Skeletal muscle satellite cell (primary cell): ENCODE data around the gene LRMDA.
A peak's percentile ranks its signal among the peaks of the same experiment; 100 is the strongest.

Experiments used
- H3K27me3 ChIP-seq: 2 replicates; pipeline ENCODE4 v1.7.0; 2013; ENCODE audit warnings: low read length; ENCODE audit not compliant: control insufficient read depth, insufficient read depth
- H3K36me3 ChIP-seq: 2 replicates; pipeline ENCODE4 v1.7.0; 2013; ENCODE audit warnings: mild to moderate bottlenecking, control low read depth, low read length; ENCODE audit not compliant: insufficient read depth
- H3K4me1 ChIP-seq: 2 replicates; pipeline ENCODE4 v1.7.0; 2013; ENCODE audit warnings: low read length; ENCODE audit not compliant: control insufficient read depth, insufficient read depth
- H3K4me2 ChIP-seq: 2 replicates; pipeline ENCODE4 v1.7.0; 2013; ENCODE audit warnings: mild to moderate bottlenecking, low read length
- H3K4me3 ChIP-seq: 2 replicates; pipeline ENCODE4 v1.7.0; 2013; ENCODE audit warnings: low read length
- H3K9ac ChIP-seq: 2 replicates; pipeline ENCODE4 v1.7.0; 2013; ENCODE audit warnings: mild to moderate bottlenecking, low read depth, low read length, moderate library complexity
- H3K9me3 ChIP-seq: replicated peaks from 2 replicates; pipeline ENCODE4 v1.7.0; 2013; ENCODE audit warnings: mild to moderate bottlenecking, control low read depth, low read length

The LRMDA gene

DNA sequence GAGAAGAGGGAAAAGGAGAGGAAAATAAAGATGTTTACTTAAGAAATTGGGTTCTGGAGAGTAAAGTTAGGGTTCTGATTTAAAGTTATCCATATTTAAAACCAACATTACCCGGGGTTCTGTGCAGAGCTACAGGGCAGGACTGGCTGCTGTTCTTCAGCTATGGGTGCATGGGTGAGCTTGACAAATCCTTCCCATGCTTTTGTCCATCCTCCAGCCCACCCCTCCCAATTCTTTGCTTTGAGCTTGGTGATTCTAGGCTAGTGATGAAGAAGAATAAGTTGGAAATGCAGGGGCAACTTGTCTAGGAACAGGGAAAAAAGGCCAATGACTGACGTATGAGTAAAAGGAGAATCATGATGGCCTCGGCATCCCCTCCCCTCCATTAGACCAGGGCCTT lies 636.0 kb downstream of the LRMDA start:
- H3K4me3 ChIP-seq, result no peak overlapping the region
- H3K36me3 ChIP-seq, result no peaks in the 10 kb centered on the region
- H3K9me3 ChIP-seq, result no peaks in the 10 kb centered on the region
- no peaks in the 10 kb centered on the region for H3K4me1 ChIP-seq
- no peak overlapping the region for H3K4me2 ChIP-seq
- no peak overlapping the region for H3K9ac ChIP-seq
- H3K27me3 ChIP-seq, result peaks cover 13% of the 10 kb centered on the region

DNA sequence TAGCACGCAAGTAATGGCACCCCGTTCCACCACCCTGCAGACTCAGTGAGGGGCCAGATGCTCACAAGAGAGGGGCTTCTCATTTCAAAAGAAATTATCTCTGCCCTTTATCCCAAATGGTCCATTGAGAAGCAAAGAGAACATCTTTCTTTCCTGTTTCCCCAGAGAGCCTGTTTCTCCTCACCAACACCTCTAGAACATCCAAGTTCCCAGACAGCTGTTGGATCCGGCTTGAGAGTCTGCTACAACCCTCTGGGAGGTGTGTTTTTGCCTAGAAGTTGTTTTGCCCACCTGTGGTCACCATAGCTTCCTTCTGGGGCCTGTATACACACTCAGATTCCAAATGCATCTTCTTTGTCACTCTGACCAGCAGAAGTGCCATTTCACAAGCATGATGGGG lies 637.4 kb downstream of the LRMDA start:
- peaks cover 7% of the 10 kb centered on the region for H3K27me3 ChIP-seq
- no peaks in the 10 kb centered on the region for H3K36me3 ChIP-seq
- no peak overlapping the region for H3K4me2 ChIP-seq
- no peak overlapping the region for H3K4me3 ChIP-seq
- H3K9ac ChIP-seq, result no peak overlapping the region
- no peaks in the 10 kb centered on the region for H3K4me1 ChIP-seq
- no peaks in the 10 kb centered on the region for H3K9me3 ChIP-seq

DNA sequence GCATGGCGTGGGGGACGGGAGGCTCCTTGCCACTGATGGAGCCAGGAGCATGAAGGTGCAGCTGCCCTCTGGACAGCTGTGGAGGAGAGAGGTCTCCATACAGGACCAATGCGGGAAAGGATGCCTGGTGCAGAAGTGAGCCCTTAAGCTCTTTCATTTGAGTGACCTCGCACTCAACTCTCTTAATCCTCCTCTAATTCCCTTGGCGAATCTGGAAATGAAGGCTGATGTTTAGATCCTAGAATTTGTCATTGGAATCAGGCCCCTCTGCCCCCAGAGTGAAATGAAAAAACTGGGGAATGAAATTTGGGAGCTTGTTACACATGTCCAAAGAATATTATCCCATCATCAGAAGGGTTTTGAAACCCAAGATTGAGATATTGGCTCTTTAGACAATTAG lies 639.5 kb downstream of the LRMDA start:
- no peaks in the 10 kb centered on the region for H3K36me3 ChIP-seq
- H3K4me3 ChIP-seq, result no peak overlapping the region

DNA sequence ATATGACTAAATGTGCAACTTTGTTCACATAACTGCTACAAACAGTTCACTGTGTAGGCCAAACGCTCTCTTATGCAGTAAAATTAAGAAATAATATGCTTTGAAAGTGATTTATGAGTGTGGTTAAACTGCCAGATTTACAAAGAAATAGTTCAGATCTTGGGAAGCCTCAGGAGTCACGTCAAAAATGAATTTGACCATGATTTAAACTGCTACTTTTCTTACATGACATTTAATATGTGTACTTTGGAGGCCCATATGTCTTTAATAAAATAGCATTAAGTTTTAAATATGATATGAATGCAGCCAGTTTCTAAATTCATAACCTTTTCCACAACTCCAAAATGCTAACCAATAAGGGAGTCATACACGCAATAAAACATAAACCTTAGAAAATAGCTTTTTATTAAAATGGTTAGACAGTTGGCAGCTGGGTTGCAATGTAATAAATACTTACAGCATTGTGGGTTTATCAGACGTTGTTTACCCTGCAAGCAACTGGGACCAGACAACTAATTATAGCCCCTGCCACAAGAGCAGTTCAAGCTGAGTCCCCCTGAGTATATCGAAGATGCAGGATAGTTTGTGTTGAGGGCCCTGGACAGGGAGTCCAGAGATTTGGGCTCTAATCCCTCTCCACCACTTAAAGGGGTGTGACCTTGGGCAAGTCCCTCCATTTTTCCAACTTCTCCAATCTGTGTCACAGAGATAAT lies 640.4 kb downstream of the LRMDA start:
- peaks cover 7% of the 10 kb centered on the region for H3K27me3 ChIP-seq
- H3K36me3 ChIP-seq, result no peaks in the 10 kb centered on the region
- no peaks in the 10 kb centered on the region for H3K4me1 ChIP-seq
- H3K4me3 ChIP-seq, result no peak overlapping the region
- no peak overlapping the region for H3K4me2 ChIP-seq
- no peaks in the 10 kb centered on the region for H3K9me3 ChIP-seq
- H3K9ac ChIP-seq, result no peak overlapping the region

More for the DNA sequence above, 639.5 kb downstream of the LRMDA start:
- Histone ChIP-seq H3K4me2 (no peak overlapping the region), H3K27me3 (peaks cover 7% of the 10 kb centered on the region), H3K9ac (no peak overlapping the region), H3K9me3 (no peaks in the 10 kb centered on the region), H3K4me1 (no peaks in the 10 kb centered on the region)

DNA sequence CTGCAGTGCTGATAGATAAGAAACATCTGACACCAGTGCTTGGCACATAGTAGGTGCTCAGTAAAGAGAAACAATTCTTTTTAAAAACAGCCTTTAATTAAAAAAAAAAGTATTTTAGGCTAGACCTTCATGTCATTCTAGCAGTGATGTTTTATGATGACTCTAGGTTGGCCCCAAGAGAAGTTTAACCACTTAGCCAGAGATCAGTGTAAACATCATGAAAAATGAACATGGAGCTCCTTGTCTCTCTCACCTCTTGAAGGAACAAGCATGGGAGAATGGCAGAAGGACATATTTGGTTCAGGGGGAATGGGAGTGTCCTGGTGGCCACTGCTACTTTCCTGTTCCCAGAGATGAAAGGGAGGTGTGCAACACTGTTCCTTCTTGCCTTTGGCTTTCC lies 641.0 kb downstream of the LRMDA start:
- Histone ChIP-seq H3K4me3 (no peak overlapping the region), H3K36me3 (no peaks in the 10 kb centered on the region), H3K4me2 (no peak overlapping the region), H3K9me3 (no peaks in the 10 kb centered on the region), H3K9ac (no peak overlapping the region), H3K27me3 (peaks cover 7% of the 10 kb centered on the region), H3K4me1 (no peaks in the 10 kb centered on the region)

DNA sequence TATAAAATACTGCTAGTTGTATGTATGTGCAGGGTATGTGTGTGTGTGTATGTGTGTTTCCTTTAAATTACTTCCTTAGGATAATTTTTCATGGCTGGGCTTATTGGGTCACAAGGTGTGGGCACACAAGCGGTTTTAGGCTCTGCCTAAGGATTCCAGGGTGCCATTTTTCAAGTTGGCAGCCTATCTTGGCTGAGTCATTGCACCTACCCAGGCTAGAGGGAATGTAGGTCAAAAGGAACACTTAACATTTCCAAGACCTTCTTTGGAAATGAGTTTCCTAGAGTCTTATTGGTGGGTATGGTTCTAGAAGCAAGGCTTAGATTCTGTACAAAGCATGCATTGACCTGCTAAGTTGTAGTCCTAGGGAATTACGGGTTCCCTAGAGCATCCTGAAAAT lies 642.1 kb downstream of the LRMDA start:
- Histone ChIP-seq H3K9ac (no peak overlapping the region), H3K4me2 (no peak overlapping the region), H3K27me3 (peaks cover 7% of the 10 kb centered on the region), H3K36me3 (no peaks in the 10 kb centered on the region), H3K4me3 (no peak overlapping the region), H3K9me3 (no peaks in the 10 kb centered on the region), H3K4me1 (no peaks in the 10 kb centered on the region)

DNA sequence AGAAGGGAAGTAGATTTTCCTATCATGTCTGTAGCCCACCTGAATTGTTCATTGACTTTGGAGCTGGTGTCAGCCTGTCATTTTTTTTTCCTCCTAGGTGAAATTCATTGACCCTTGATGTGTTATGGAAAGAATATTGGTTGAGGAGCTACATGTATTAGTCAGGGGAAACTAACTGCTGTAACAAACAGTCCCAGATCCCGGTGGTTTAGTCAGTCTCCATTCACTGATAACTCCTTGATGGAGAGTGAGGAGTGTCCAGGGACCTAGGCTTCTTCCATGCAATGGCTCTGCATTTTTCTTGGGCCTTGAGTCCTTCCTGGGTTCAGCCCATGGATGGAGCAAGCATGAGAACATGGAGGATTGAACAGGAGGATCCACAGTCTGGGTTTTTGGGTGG lies 643.2 kb downstream of the LRMDA start:
- Histone ChIP-seq H3K27me3 (peaks cover 12% of the 10 kb centered on the region), H3K4me3 (no peak overlapping the region), H3K9ac (no peak overlapping the region), H3K36me3 (no peaks in the 10 kb centered on the region), H3K4me2 (no peak overlapping the region), H3K9me3 (no peaks in the 10 kb centered on the region), H3K4me1 (no peaks in the 10 kb centered on the region)

DNA sequence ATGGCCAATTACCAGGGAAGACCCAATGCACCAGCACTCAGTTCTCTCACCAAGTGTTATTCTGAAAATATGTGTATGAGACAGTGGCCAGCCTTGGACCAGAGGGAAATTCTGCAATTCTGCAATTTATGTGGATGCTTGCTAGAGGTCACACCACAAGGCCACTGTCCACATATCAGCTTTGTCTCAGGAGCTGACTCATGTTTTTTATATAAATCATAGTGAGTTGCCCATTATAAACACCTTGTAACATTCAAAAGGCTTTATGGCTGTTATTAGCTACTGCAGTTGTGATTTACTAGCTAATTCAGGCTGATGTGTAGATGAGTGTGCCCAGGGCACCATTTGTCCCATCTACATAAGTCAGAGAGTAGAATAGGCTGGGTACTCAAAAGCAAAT lies 649.0 kb downstream of the LRMDA start:
- H3K27me3 ChIP-seq, result peaks cover 4% of the 10 kb centered on the region
- peak overlapping the region; percentile 35 for H3K4me2 ChIP-seq
- H3K9me3 ChIP-seq, result no peaks in the 10 kb centered on the region
- peaks cover 19% of the 10 kb centered on the region for H3K4me1 ChIP-seq
- no peak overlapping the region for H3K9ac ChIP-seq
- H3K4me3 ChIP-seq, result no peak overlapping the region
- H3K36me3 ChIP-seq, result no peaks in the 10 kb centered on the region

DNA sequence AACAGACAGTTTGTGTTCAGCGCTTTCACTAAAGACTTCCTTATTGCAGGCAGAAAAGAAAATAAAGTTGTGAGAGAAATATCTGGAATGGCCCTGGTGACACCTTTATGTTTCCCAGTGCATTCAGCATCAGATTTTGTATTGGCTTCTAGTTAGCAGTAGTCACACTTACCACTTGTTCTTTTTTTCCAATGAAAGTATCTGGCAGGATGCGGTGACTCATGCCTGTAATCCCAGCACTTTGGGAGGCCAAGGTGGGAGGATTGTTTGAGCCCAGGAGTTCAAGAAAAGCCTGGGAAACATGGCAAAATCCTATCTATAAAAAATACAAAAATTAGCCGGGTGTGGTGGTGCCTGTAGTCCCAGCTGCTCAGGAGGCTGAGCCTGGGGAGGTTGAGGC lies 649.6 kb downstream of the LRMDA start:
- Histone ChIP-seq H3K27me3 (peaks cover 4% of the 10 kb centered on the region), H3K4me1 (peaks cover 24% of the 10 kb centered on the region), H3K4me3 (no peak overlapping the region), H3K4me2 (peak overlapping the region; percentile 35), H3K9me3 (no peaks in the 10 kb centered on the region), H3K36me3 (no peaks in the 10 kb centered on the region), H3K9ac (no peak overlapping the region)

DNA sequence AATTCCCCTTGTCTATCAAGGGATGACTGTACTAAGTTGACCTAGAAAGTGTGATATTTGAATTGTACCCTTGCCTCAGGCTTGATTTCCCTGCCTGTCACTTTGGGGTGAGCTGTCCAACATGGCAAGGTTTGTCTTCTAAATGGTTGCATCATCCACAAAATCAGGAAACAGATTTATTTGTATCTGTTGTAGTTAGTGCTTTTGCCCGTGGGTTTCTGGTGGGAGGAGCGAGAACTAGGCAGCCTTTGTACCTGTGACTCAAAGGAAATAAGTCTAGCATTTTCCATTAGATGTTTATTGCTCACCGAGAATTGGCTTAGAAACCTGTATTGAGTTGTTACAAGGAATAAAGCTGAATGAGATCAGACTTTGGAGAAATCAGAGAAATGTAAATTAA lies 650.8 kb downstream of the LRMDA start:
- H3K27me3 ChIP-seq, result peaks cover 4% of the 10 kb centered on the region
- H3K4me2 ChIP-seq, result no peak overlapping the region
- H3K9me3 ChIP-seq, result no peaks in the 10 kb centered on the region
- peaks cover 36% of the 10 kb centered on the region for H3K4me1 ChIP-seq
- no peak overlapping the region for H3K9ac ChIP-seq
- H3K36me3 ChIP-seq, result no peaks in the 10 kb centered on the region
- no peak overlapping the region for H3K4me3 ChIP-seq

DNA sequence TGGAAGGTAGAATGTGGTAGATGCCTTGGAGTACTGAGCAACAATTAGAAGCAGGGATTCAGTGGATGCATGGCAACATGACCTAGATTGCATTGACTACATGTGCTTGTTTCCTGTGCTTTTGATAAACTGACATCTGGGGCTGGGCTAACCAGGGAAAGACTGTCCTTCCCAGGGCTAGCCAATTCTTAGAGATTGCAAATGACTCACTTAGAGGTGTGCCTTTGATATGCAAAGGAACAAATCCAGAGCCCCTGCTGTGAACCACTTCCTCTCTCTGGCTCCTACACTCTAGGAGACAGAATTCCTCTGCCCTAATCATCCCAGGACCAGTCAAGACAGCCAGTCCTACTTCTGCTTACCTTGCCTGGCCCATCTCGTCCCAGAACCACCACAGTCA lies 651.5 kb downstream of the LRMDA start:
- Histone ChIP-seq H3K36me3 (no peaks in the 10 kb centered on the region), H3K4me2 (no peak overlapping the region), H3K9me3 (no peaks in the 10 kb centered on the region), H3K4me3 (no peak overlapping the region), H3K27me3 (peaks cover 4% of the 10 kb centered on the region), H3K9ac (no peak overlapping the region), H3K4me1 (peaks cover 39% of the 10 kb centered on the region)

DNA sequence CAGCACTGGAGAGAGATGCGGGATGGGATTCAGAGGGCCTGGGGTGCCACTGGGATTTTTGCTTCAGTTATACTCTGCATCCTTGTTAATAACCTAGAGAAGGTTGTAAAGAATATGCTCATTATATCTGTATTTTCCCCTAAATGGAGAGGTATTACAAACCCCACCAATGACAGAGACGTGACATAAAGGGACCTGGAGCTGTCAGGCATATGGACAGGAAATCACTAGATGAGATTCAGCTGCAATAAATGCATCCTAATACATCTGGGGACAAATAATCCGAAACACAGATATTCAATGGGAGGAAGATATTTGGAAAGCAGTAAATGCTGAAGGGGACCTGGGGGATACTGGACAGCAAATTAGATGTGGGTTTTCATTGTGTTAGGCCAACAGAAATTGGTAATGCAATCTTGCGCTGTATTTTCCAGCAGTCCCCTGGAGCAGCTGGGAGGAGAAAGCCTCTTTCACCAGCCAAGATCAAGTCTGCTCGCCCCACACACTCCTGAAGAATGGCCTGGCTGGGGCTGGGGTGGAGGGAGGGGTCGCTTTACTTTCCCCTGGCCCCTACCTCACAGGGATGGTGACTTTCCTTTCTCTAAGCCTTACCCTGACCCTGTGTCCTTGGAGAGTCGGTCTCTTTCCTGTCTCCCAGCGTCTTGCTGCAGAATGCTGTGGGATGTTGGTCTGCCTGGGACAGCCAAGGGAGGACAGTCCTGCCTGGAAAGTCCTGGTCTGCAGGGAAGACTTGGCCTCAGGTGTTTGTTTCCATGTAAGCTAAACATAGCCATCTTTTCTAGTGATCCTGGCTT lies 653.8 kb downstream of the LRMDA start:
- Histone ChIP-seq H3K36me3 (no peaks in the 10 kb centered on the region), H3K9me3 (no peaks in the 10 kb centered on the region), H3K4me2 (no peak overlapping the region), H3K9ac (no peak overlapping the region), H3K4me1 (peaks cover 42% of the 10 kb centered on the region), H3K4me3 (no peak overlapping the region), H3K27me3 (no peaks in the 10 kb centered on the region)
